Activated CD4-positive, alpha-beta memory T cell treated with anti-CD3 and anti-CD28 coated beads for 36 hours (primary cell): ENCODE results near the gene SCGB1D1. TPM values are rescaled to one million over a fixed set of nuclear protein-coding genes. Genes with fewer than 3 reads are reported as not detected.
"Not testable (repeated sequence)": the region's sequence is repeated elsewhere in the genome, so short reads cannot be mapped to it uniquely, and the experiment has no call there.

Experiments used
- CTCF ChIA-PET: fragments of 350-600 bp; sonication (Branson Sonifier 250); formaldehyde crosslinking; loops from one replicate; lab custom pipeline; 2021; ENCODE audit warnings: antibody characterized with exemption, inconsistent platforms; lab: Charles Lee
- POLR2A ChIA-PET: fragments of 350-600 bp; sonication (Branson Sonifier 250); formaldehyde crosslinking; loops from one replicate; lab custom pipeline; 2021; ENCODE audit warnings: antibody characterized with exemption; lab: Charles Lee
- DNase-seq: peaks from one replicate; pipeline ENCODE4 v3.0.0-alpha.2; 2020
- H3K27ac Mint-ChIP-seq: one replicate; pipeline ENCODE4 v1.8.0; 2021; ENCODE audit warnings: mixed read lengths
- H3K27me3 Mint-ChIP-seq: one replicate; pipeline ENCODE4 v1.8.0; 2021; ENCODE audit warnings: mixed read lengths
- H3K36me3 Mint-ChIP-seq: one replicate; pipeline ENCODE4 v1.8.0; 2021; ENCODE audit warnings: mixed read lengths
- H3K4me1 Mint-ChIP-seq: one replicate; pipeline ENCODE4 v1.8.0; 2021; ENCODE audit warnings: low read depth, mixed read lengths
- H3K4me3 Mint-ChIP-seq: one replicate; pipeline ENCODE4 v1.8.0; 2021; ENCODE audit warnings: mild to moderate bottlenecking, mixed read lengths
- H3K9me3 Mint-ChIP-seq: one replicate; pipeline ENCODE4 v1.8.0; 2021; ENCODE audit warnings: mixed read lengths
- intact Hi-C: fragments of 100-400 bp; cut with micrococcal nuclease; formaldehyde crosslinking; loops from one replicate; pipeline ENCODE4 v1.15.1; 2023
- total RNA-seq, 2 experiments: library from RNA; stranded (reverse); gene quantifications; one replicate each; pipeline ENCODE4 v1.2.3, GENCODE V29; 2021

The SCGB1D1 gene
- total RNA-seq, 2 experiments from 2014 or later, result not detected

DNA sequence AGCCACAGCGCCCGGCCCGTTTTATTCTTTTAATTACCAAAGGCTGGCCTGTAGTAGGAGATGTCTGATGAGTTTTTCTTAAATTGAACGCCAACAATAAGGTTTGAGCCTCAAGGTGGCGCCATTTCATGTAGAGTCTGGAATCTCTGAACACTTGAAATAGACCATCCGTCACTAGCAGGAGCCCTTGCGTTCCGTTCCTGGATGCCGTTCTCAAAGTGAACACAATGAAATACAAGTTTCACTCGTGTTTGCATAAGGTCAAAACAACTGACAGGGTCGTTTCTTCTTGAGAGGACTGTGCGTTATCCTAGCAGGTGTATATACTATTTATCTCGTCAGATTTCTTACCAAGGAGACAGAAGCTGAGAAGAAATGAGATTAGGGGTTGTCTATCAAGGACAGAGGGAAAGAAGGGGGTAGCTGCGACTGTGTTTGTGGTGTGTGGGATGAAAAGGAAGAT, 18.7 kb upstream of the SCGB1D1 start:
- H3K9me3 Mint-ChIP-seq, result no peaks in the 10 kb centered on the region
- peaks cover 4% of the 10 kb centered on the region for H3K4me1 Mint-ChIP-seq
- peaks cover 25% of the 10 kb centered on the region for H3K27me3 Mint-ChIP-seq
- intact Hi-C loops, result loop anchor here (1.0 kb wide), 1 partner anchor 140 kb away; no protein-coding TSS in a partner anchor
- H3K36me3 Mint-ChIP-seq, result no peaks in the 10 kb centered on the region
- H3K27ac Mint-ChIP-seq, result no peak overlapping the region
- ChIA-PET CTCF (interaction anchor here (0.6 to 3.8 kb wide), 21 partner anchors 9 to 279 kb away, joined by 3 to 26 read pairs (median 3); partner anchors contain the start of gene SCGB1D1), POLR2A (no interaction called here)
- no peak overlapping the region for H3K4me3 Mint-ChIP-seq
- peak; percentile 83 for DNase-seq

- ChIA-PET CTCF (interaction anchor here (0.8 to 3.8 kb wide), 13 partner anchors 10 to 208 kb away, joined by 3 to 26 read pairs (median 4); partner anchors contain the start of gene SCGB1D1), POLR2A (no interaction called here)
- Mint-ChIP-seq H3K27ac (no peak overlapping the region), H3K4me3 (no peak overlapping the region), H3K27me3 (peaks cover 23% of the 10 kb centered on the region), H3K4me1 (peaks cover 4% of the 10 kb centered on the region), H3K36me3 (no peaks in the 10 kb centered on the region), H3K9me3 (no peaks in the 10 kb centered on the region)
- intact Hi-C loops, result no loop called here
- DNase-seq, result no peak
Observed at GRCh38 chr11:62172294-62172693, 17.7 kb upstream of the SCGB1D1 start.

DNA sequence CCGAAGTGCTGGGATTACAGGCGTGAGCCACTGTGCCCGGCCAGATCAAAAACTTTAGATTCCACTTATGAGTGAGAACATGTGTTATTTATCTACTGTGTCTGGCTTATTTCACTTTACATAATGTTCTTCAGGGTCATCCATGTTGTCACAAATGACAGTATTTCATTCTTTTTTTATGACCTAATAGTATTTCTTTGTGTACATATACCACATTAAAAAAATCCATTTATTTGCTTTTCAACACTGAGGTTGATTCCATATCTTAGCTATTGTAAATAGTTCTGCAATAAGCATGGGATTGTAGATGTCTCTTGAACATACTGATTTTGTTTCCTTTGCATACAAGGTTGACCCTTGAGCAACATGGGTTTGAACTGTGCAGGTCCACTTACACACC, 13.2 kb upstream of the SCGB1D1 start:
- ChIA-PET CTCF (interaction anchor here (1.5 kb wide), 1 partner anchor 69 kb away, joined by 4 read pairs; no protein-coding TSS in a partner anchor), POLR2A (no interaction called here)
- peaks cover 10% of the 10 kb centered on the region for H3K27me3 Mint-ChIP-seq
- no peak overlapping the region for H3K4me3 Mint-ChIP-seq
- no peaks in the 10 kb centered on the region for H3K4me1 Mint-ChIP-seq
- no peak overlapping the region for H3K27ac Mint-ChIP-seq
- H3K36me3 Mint-ChIP-seq, result no peaks in the 10 kb centered on the region
- H3K9me3 Mint-ChIP-seq, result no peaks in the 10 kb centered on the region
- no peak for DNase-seq
- intact Hi-C loops, result no loop called here

GRCh38 chr11:62179995-62180394, 10.0 kb upstream of the SCGB1D1 start:
- peaks cover 3% of the 10 kb centered on the region for H3K9me3 Mint-ChIP-seq
- ChIA-PET POLR2A (no interaction called here), CTCF (no interaction called here)
- DNase-seq, result no peak
- no peaks in the 10 kb centered on the region for H3K4me1 Mint-ChIP-seq
- no peak overlapping the region for H3K27ac Mint-ChIP-seq
- no peaks in the 10 kb centered on the region for H3K36me3 Mint-ChIP-seq
- peaks cover 12% of the 10 kb centered on the region for H3K27me3 Mint-ChIP-seq
- intact Hi-C loops, result no loop called here
- no peak overlapping the region for H3K4me3 Mint-ChIP-seq

GRCh38 chr11:62181097-62181496, 8.9 kb upstream of the SCGB1D1 start:
- Mint-ChIP-seq H3K4me3 (no peak overlapping the region), H3K27me3 (peaks cover 14% of the 10 kb centered on the region), H3K9me3 (peaks cover 6% of the 10 kb centered on the region), H3K27ac (no peak overlapping the region), H3K36me3 (no peaks in the 10 kb centered on the region), H3K4me1 (no peaks in the 10 kb centered on the region)
- POLR2A ChIA-PET, result no interaction called here
- DNase-seq, result no peak
- CTCF ChIA-PET, result no interaction called here
- intact Hi-C loops, result no loop called here

DNA sequence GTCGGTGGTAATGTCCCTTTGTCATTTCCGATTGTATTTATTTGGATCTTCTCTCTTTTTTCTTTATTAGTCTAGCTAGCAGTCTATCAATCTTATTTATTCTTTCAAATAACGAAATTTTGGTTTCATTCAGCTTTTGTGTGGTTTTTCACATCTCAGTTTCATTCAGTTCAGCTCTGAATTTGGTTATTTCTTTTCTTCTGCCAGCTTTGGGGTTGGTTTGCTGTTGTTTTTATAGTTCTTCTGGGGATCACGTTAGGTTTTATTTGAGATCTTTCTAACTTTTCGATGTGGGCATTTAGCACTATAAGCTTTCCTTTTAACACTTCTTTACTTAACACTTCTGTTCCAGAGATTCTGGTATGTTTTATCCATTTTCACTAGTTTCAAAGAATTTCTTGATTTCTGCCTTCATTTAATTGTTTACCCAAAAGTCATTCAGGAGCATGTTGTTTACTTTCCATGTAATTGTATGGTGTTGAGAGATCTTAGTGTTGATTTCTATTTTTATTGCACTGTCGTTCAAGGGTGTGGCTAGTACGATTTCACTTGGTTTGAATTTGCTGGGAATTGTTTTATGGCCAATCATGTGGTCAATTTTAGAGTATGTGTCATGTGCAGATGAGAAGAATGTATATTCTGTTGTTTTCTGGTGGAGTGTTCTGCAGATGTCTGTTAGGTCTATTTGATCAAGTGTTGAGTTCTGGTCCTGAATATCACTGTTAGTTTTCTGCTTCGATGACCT, 7.7 kb upstream of the SCGB1D1 start:
- CTCF ChIA-PET, result no interaction called here
- Mint-ChIP-seq H3K9me3 (peaks cover 6% of the 10 kb centered on the region), H3K4me3 (no peak overlapping the region), H3K27ac (no peak overlapping the region), H3K27me3 (peaks cover 12% of the 10 kb centered on the region), H3K36me3 (no peaks in the 10 kb centered on the region), H3K4me1 (no peaks in the 10 kb centered on the region)
- no peak for DNase-seq
- intact Hi-C loops, result no loop called here
- POLR2A ChIA-PET, result no interaction called here

DNA sequence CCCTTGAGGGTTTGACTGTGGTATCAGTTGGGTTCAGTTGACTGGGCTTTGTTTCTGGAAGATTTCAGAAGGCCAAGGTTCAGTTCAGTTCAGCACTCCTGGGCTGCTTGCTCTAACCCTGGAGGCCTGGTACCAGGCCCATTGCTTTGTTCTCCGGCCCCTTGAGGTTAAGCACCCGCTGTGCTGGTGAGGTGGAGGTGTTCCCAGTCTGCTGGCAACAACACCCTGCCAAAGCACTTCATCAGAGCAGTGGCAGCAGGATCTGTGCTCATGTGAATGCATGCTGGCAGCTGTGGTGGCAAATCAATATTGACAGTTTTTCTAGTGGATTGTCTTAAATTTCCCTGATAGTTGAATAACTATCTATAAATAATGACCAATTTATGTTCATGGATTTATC, 3.8 kb upstream of the SCGB1D1 start:
- Mint-ChIP-seq H3K4me3 (no peak overlapping the region), H3K4me1 (no peaks in the 10 kb centered on the region), H3K36me3 (no peaks in the 10 kb centered on the region), H3K27me3 (peaks cover 24% of the 10 kb centered on the region), H3K27ac (no peak overlapping the region), H3K9me3 (peaks cover 6% of the 10 kb centered on the region)
- DNase-seq, result no peak
- CTCF ChIA-PET, result interaction anchor here (1.1 kb wide), 1 partner anchor 15 kb away, joined by 3 read pairs; no protein-coding TSS in a partner anchor
- intact Hi-C loops, result no loop called here
- POLR2A ChIA-PET, result no interaction called here

DNA sequence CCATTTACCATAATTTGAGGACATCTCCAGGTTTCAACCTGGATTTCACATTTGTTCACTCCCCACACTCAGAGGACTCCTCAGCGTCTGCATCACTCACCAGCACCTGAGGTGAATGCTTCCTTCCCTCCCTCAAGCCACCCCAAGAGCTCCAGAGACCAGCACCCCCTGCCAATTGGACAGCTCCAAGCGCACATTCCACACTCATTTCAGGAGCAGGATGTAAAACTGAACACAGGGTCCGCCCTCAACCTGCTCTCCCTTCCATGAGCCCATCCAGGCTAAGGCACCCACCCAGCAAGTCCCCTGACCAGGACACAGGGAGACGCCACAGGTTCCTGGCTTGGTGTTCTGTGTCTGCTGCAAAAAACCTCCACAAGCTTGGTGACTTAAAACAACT, 3.9 kb downstream of the SCGB1D1 start:
- ChIA-PET CTCF (no interaction called here), POLR2A (no interaction called here)
- Mint-ChIP-seq H3K9me3 (no peaks in the 10 kb centered on the region), H3K4me1 (no peaks in the 10 kb centered on the region), H3K36me3 (no peaks in the 10 kb centered on the region), H3K4me3 (no peak overlapping the region), H3K27me3 (peaks cover 37% of the 10 kb centered on the region), H3K27ac (no peak overlapping the region)
- intact Hi-C loops, result no loop called here
- peak; percentile 11 for DNase-seq

DNA sequence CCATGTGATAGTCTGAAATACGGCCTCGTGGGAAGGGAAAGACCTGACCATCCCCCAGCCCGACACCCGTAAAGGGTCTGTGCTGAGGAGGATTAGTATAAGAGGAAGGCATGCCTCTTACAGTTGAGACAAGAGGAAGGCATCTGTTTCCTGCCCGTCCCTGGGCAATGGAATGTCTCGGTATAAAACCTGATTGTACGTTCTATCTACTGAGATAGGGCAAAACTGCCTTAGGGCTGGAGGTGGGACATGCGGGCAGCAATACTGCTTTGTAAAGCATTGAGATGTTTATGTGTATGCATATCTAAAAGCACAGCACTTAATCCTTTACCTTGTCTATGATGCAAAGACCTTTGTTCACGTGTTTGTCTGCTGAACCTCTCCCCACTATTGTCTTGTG, 5.0 kb downstream of the SCGB1D1 start:
- CTCF ChIA-PET, DNase-seq, H3K27ac Mint-ChIP-seq, H3K4me3 Mint-ChIP-seq, H3K9me3 Mint-ChIP-seq, intact Hi-C loops, POLR2A ChIA-PET, H3K36me3 Mint-ChIP-seq, H3K4me1 Mint-ChIP-seq: not testable (repeated sequence)
- peaks cover 37% of the 10 kb centered on the region for H3K27me3 Mint-ChIP-seq

DNA sequence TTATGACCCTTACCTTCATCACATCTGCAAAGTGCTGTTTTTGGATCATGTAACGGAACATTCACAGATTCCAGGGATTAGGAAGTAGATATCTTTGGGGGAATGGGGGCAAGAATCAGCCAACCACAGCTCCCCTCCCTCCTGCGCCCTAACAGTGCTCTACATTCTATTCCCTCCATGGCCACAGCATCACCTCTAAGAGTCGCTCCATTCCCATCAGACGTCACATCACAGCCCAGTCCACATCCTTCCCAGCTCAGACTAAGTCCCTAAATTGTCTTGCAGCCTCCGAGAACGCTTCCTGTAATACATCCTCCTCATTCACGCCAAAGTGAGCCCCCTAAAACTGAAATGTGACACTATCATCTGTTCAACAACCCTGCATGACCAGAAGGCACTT, 5.9 kb downstream of the SCGB1D1 start:
- H3K4me3 Mint-ChIP-seq, result no peak overlapping the region
- ChIA-PET POLR2A (no interaction called here), CTCF (no interaction called here)
- H3K9me3 Mint-ChIP-seq, result no peaks in the 10 kb centered on the region
- intact Hi-C loops, result no loop called here
- H3K4me1 Mint-ChIP-seq, result no peaks in the 10 kb centered on the region
- no peak for DNase-seq
- H3K27ac Mint-ChIP-seq, result no peak overlapping the region
- H3K36me3 Mint-ChIP-seq, result no peaks in the 10 kb centered on the region
- H3K27me3 Mint-ChIP-seq, result peaks cover 31% of the 10 kb centered on the region

- CTCF ChIA-PET, DNase-seq, intact Hi-C loops: not testable (repeated sequence)
Observed at GRCh38 chr11:62197400-62197799, 7.4 kb downstream of the SCGB1D1 start.

GRCh38 chr11:62201376-62201775, 11.4 kb downstream of the SCGB1D1 start:
- Mint-ChIP-seq H3K4me1 (no peaks in the 10 kb centered on the region), H3K9me3 (no peaks in the 10 kb centered on the region), H3K27me3 (peaks cover 11% of the 10 kb centered on the region), H3K4me3 (no peak overlapping the region), H3K36me3 (no peaks in the 10 kb centered on the region), H3K27ac (no peak overlapping the region)
- no peak for DNase-seq
- intact Hi-C loops, result no loop called here
- CTCF ChIA-PET, result no interaction called here
- POLR2A ChIA-PET, result no interaction called here

More at GRCh38 chr11:62197400-62197799, 7.4 kb downstream of the SCGB1D1 start:
- H3K27me3 Mint-ChIP-seq, result peaks cover 28% of the 10 kb centered on the region
- POLR2A ChIA-PET, H3K4me1 Mint-ChIP-seq, H3K9me3 Mint-ChIP-seq, H3K4me3 Mint-ChIP-seq, H3K27ac Mint-ChIP-seq, H3K36me3 Mint-ChIP-seq: not testable (repeated sequence)

DNA sequence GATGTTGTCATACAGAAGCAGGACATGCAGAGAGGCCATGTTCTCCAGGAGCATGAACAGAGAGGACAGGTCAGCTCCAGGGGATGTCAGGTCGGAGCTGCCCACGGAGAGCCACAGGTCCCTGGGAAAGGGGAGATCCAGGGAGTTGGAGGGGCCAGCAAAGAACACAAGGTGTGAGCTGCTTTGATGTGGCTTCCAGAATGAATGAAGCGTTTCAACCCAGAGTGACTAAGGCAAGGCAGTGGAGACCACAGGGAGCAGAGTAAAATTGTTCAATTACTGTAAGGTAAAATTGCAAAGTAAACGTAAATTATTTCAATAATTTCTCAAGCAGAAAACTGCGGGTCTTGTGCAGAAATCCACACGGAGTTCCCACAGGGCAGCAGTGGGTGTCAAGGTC, 12.9 kb downstream of the SCGB1D1 start:
- H3K27ac Mint-ChIP-seq, result no peak overlapping the region
- no peaks in the 10 kb centered on the region for H3K4me1 Mint-ChIP-seq
- peaks cover 8% of the 10 kb centered on the region for H3K27me3 Mint-ChIP-seq
- intact Hi-C loops, result no loop called here
- no peak for DNase-seq
- H3K36me3 Mint-ChIP-seq, result no peaks in the 10 kb centered on the region
- no peaks in the 10 kb centered on the region for H3K9me3 Mint-ChIP-seq
- CTCF ChIA-PET, result interaction anchor here (0.7 to 2.0 kb wide), 2 partner anchors 32 to 108 kb away, joined by 4 to 5 read pairs; no protein-coding TSS in a partner anchor
- H3K4me3 Mint-ChIP-seq, result no peak overlapping the region
- POLR2A ChIA-PET, result no interaction called here
